Measurements from ENCODE around the gene SLC39A7. TPM values are rescaled to one million over a fixed set of nuclear protein-coding genes. Genes with fewer than 3 reads are reported as not detected.
A peak's percentile ranks its signal among the peaks of the same experiment; 100 is the strongest.

Gene SLC39A7
- polyA plus RNA-seq, 3 donors from 2014 or later, result 27.4 to 67.5 (median 45.4) TPM

GRCh38 chr6:33173535-33174180 lies 27.0 kb upstream of the SLC39A7 start:
- no peaks in the 10 kb centered on the region for H3K4me1 Mint-ChIP-seq
- no peak overlapping the region for H3K4me3 Mint-ChIP-seq
- no peak for DNase-seq
- no peaks in the 10 kb centered on the region for H3K9me3 Mint-ChIP-seq
- peaks cover 5 to 7% (median 7%) of the 10 kb centered on the region in 3 donors for H3K27me3 Mint-ChIP-seq (ENCODE audit: low read depth in 3 of 3)
- no peaks in the 10 kb centered on the region for H3K36me3 Mint-ChIP-seq
- no peak overlapping the region for H3K27ac Mint-ChIP-seq

DNA sequence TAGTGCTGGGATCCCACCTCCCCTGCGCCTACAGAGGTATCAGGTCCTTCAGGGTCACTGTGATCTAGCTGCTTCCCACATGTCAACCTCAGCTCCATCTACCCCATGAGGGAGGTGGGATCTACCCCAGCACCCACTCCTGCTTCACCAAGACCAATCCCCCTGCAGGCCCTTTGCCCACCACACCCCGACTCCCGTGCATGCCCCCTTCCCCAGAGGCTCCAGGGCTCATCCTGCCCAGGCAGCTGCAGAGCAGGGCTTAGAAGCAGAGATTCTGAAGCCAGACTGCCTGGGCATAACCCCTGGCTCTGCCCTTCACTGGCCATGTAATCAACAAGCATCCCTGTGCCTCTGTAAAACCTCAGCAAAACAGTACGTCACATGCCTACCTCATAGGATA lies 25.9 kb upstream of the SLC39A7 start:
- no peak for DNase-seq
- no peaks in the 10 kb centered on the region for H3K9me3 Mint-ChIP-seq
- peaks cover 5 to 7% (median 7%) of the 10 kb centered on the region in 3 donors for H3K27me3 Mint-ChIP-seq (ENCODE audit: low read depth in 3 of 3)
- H3K27ac Mint-ChIP-seq, result no peak overlapping the region
- no peaks in the 10 kb centered on the region for H3K4me1 Mint-ChIP-seq
- H3K36me3 Mint-ChIP-seq, result no peaks in the 10 kb centered on the region
- H3K4me3 Mint-ChIP-seq, result no peak overlapping the region

DNA sequence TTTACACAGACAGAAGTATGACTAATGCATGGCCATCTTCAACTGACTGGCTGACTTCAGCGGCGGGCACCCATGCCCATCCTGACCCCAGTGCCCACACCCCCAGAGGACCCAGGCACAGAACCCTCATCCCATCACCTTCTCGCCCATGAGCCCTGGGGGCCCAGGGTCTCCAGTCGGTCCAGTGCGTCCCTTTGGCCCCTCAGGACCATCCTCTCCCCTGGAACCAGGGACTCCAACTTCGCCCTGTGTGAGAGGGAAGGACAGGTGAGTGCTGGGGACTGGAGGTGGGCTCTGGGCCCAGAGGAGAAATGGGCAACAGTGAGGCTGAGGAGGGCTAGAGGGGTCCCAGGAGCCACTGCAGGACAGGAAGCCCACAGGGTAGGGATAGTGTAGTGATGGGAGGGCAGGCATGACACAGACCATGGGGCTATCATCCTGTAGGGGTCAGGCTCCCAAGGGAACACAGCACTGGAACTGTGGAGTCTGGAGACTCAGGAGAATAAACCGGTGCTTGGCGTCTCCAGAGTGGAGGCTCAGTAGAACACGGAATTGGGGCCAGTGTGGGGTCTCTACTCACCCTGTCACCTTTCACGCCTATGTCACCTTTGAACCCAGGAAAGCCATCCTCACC lies 25.1 kb upstream of the SLC39A7 start:
- Mint-ChIP-seq H3K4me1 (no peaks in the 10 kb centered on the region), H3K27ac (no peak overlapping the region), H3K27me3 (ENCODE audit: low read depth in 3 of 3) (peaks cover 6 to 7% (median 7%) of the 10 kb centered on the region in 3 donors), H3K4me3 (no peak overlapping the region), H3K36me3 (no peaks in the 10 kb centered on the region), H3K9me3 (no peaks in the 10 kb centered on the region)
- DNase-seq, result no peak

- Mint-ChIP-seq H3K4me3 (no peak overlapping the region), H3K27me3 (ENCODE audit: low read depth in 3 of 3) (peaks cover 6 to 7% (median 7%) of the 10 kb centered on the region in 3 donors), H3K4me1 (no peaks in the 10 kb centered on the region), H3K36me3 (no peaks in the 10 kb centered on the region), H3K9me3 (no peaks in the 10 kb centered on the region), H3K27ac (no peak overlapping the region)
- DNase-seq, result no peak
Observed at GRCh38 chr6:33176906-33177305, 23.8 kb upstream of the SLC39A7 start.

GRCh38 chr6:33177552-33178446 lies 22.9 kb upstream of the SLC39A7 start:
- Mint-ChIP-seq H3K27ac (no peak overlapping the region), H3K9me3 (peaks cover 0 to 2% (median under 1%) of the 10 kb centered on the region in 6 donors), H3K4me3 (no peak overlapping the region), H3K27me3 (ENCODE audit: low read depth in 3 of 3) (peaks cover 6 to 9% (median 7%) of the 10 kb centered on the region in 3 donors), H3K36me3 (peaks cover 2% of the 10 kb centered on the region in 3 donors), H3K4me1 (peaks cover 3 to 4% of the 10 kb centered on the region in 2 donors)
- no peak for DNase-seq

- H3K36me3 Mint-ChIP-seq, result peaks cover 12 to 14% (median 13%) of the 10 kb centered on the region in 3 donors
- no peak overlapping the region for H3K27ac Mint-ChIP-seq
- no peak for DNase-seq
- H3K4me1 Mint-ChIP-seq, result peaks cover 15 to 16% of the 10 kb centered on the region in 2 donors
- H3K9me3 Mint-ChIP-seq, result peaks cover 2 to 11% (median 7%) of the 10 kb centered on the region in 6 donors
- H3K4me3 Mint-ChIP-seq, result no peak overlapping the region
- peaks cover 9 to 16% (median 9%) of the 10 kb centered on the region in 3 donors for H3K27me3 Mint-ChIP-seq (ENCODE audit: low read depth in 3 of 3)
Observed at GRCh38 chr6:33178755-33179475, 21.8 kb upstream of the SLC39A7 start.

DNA sequence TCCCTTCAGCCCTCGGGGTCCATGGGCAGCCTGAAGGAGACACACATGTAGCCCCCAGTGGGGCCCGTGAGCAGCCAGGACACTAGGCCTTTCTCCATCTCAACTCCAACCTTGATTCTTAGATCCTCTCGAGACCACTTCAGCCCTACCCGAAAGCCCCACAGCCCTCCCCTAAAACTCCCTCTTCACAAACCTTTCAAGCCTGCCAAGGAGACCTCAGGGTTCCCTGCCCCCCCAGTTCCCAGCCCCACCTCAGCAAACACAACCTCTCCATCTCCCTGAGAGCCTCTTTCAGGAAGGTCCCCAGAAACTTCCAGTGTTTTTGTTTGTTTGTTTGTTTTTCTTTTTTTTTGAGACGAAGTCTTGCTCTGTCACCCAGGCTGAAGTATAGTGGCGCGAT lies 19.5 kb upstream of the SLC39A7 start:
- Mint-ChIP-seq H3K36me3 (peaks cover 16 to 21% (median 19%) of the 10 kb centered on the region in 3 donors), H3K4me1 (peaks cover 20 to 24% of the 10 kb centered on the region in 2 donors), H3K27ac (peak overlapping the region in 3 of 6 donors; percentile 11 to 40 (median 36)), H3K4me3 (no peak overlapping the region), H3K9me3 (peaks cover 2 to 11% (median 7%) of the 10 kb centered on the region in 6 donors), H3K27me3 (ENCODE audit: low read depth in 3 of 3) (peaks cover 5 to 12% (median 9%) of the 10 kb centered on the region in 3 donors)
- no peak for DNase-seq

DNA sequence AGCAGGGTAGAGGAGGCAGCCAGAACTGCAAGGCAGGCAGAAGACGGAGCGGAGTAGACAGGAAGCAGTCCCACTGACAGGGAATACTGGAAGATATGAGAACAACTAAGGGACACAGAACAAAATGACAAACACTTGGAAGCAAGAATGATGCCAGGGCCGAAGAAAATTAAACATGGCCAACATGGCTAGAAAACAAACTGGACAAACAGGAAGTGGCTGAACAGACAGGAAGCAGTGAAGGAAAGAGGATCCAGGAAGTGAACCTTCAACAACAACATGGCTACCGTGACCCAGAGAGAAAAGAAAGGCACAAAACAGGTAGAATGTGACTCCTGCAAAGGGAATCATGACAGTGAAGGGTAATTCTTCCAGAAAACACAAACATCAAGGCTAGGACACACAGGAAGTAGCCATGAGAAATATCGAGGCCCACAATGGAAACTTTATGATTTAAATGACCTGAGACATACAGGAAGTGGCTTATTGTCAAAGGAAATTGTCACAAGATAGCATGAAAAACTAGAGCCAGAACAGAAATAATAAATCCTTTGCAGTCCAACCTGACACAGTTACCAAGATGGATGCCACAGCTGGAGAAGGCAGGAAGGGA lies 17.5 kb upstream of the SLC39A7 start:
- Mint-ChIP-seq H3K4me3 (peak overlapping the region; percentile 33 to 84 (median 76)), H3K9me3 (peaks cover 2 to 11% (median 7%) of the 10 kb centered on the region in 6 donors), H3K27ac (peak overlapping the region; percentile 51 to 96 (median 92)), H3K27me3 (ENCODE audit: low read depth in 3 of 3) (peaks cover 6 to 11% (median 8%) of the 10 kb centered on the region in 3 donors), H3K4me1 (peaks cover 20 to 24% of the 10 kb centered on the region in 2 donors), H3K36me3 (peaks cover 16 to 30% (median 19%) of the 10 kb centered on the region in 3 donors)
- DNase-seq, result peak; percentile 40 to 48 (median 44)

DNA sequence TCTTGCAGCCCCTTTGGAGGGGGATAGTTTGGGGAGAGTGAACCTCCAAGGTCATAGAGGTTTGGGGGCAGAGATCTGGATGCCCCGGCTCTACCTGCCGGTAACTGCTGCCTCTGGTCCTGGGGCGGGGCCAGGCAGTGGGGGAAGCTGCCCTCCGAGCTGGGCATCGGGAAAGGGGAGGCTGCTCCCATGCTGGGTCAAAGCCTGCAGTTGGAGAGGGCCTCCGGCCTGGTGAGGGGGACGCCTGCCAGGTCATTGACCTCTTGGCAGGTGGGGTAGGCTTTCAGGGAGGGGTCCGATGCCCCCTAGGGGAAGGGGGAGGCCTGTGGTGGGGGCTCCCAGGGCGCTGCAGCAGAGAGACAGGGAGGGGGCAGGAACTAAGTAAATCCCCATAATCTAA lies 15.5 kb upstream of the SLC39A7 start:
- peaks cover 9 to 13% (median 10%) of the 10 kb centered on the region in 3 donors for H3K27me3 Mint-ChIP-seq (ENCODE audit: low read depth in 3 of 3)
- no peak overlapping the region for H3K27ac Mint-ChIP-seq
- peaks cover 20 to 24% of the 10 kb centered on the region in 2 donors for H3K4me1 Mint-ChIP-seq
- DNase-seq, result no peak
- no peak overlapping the region for H3K4me3 Mint-ChIP-seq
- H3K9me3 Mint-ChIP-seq, result peaks cover 2 to 11% (median 7%) of the 10 kb centered on the region in 6 donors
- peaks cover 16 to 35% (median 19%) of the 10 kb centered on the region in 3 donors for H3K36me3 Mint-ChIP-seq

DNA sequence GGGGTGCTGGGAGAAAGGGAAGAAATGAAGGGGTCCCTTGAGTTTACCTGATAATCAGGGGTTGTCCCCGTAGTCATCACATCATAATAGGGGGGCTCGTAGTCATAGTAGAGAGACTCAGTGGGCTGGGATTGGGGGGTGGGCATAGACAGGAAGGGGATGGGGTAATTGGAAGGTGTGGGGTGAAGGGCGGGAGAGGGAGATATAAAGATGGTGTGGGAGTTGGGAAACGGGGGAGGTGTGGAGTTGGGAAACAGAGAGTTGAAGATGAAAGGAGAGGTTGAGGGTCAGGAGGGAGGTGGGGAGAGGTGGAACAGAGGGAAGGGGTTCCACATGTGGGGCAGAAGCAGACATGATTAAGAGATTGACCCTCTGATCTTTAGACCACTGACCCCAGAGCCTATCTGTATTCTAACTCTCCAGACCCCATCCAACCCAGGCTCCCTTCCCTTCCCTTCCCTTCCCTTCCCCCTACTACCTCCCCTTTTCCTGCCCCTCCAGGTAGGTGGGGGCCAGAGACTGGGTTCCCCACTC lies 14.9 kb upstream of the SLC39A7 start:
- H3K36me3 Mint-ChIP-seq, result peaks cover 16 to 35% (median 19%) of the 10 kb centered on the region in 3 donors
- H3K27me3 Mint-ChIP-seq (ENCODE audit: low read depth in 3 of 3), result peaks cover 9 to 13% (median 12%) of the 10 kb centered on the region in 3 donors
- peaks cover 2 to 11% (median 7%) of the 10 kb centered on the region in 6 donors for H3K9me3 Mint-ChIP-seq
- H3K4me3 Mint-ChIP-seq, result no peak overlapping the region
- no peak for DNase-seq
- peaks cover 20 to 24% of the 10 kb centered on the region in 2 donors for H3K4me1 Mint-ChIP-seq
- H3K27ac Mint-ChIP-seq, result no peak overlapping the region

- H3K27ac Mint-ChIP-seq, result peak overlapping the region in 1 of 6 donors; percentile 38
- peaks cover 9 to 16% (median 16%) of the 10 kb centered on the region in 3 donors for H3K27me3 Mint-ChIP-seq (ENCODE audit: low read depth in 3 of 3)
- peaks cover 14 to 33% (median 16%) of the 10 kb centered on the region in 3 donors for H3K36me3 Mint-ChIP-seq
- no peak overlapping the region for H3K4me3 Mint-ChIP-seq
- DNase-seq, result no peak
- H3K9me3 Mint-ChIP-seq, result peaks cover 2 to 10% (median 7%) of the 10 kb centered on the region in 6 donors
- peaks cover 23 to 25% of the 10 kb centered on the region in 2 donors for H3K4me1 Mint-ChIP-seq
Observed at GRCh38 chr6:33187809-33188208, 12.9 kb upstream of the SLC39A7 start.

DNA sequence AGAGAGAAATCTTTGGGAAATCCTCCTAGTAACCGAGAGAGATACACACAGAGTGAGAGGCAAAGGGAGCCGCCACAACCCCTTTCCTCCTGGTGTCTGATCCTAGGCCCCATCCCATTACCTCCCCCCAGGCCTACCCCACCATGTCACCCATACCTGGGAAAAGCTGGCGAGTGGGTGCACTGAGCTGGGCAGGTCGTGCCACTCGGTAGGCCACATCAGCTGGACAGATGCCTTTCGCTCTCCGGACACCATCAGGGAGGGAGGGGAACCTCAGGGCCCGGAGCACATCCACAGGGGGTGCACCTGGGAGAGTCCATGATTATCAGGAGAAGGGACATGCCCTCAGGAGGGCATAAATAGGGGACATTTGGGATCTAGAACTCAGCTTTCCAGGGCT lies 11.5 kb upstream of the SLC39A7 start:
- no peak for DNase-seq
- peaks cover 4 to 21% (median 5%) of the 10 kb centered on the region in 3 donors for H3K36me3 Mint-ChIP-seq

More for the DNA sequence above, 11.5 kb upstream of the SLC39A7 start:
- H3K9me3 Mint-ChIP-seq, result peaks cover 0 to 3% (median 0%) of the 10 kb centered on the region in 6 donors
- peaks cover 15 to 16% of the 10 kb centered on the region in 2 donors for H3K4me1 Mint-ChIP-seq
- H3K27me3 Mint-ChIP-seq (ENCODE audit: low read depth in 3 of 3), result peaks cover 1 to 16% (median 14%) of the 10 kb centered on the region in 3 donors
- no peak overlapping the region for H3K27ac Mint-ChIP-seq
- no peak overlapping the region for H3K4me3 Mint-ChIP-seq
